Heart left ventricle (tissue), 16 donors: Measurements from ENCODE around the gene IGF2. TPM values are rescaled to one million over a fixed set of nuclear protein-coding genes. Genes with fewer than 3 reads are reported as not detected.

ENCODE experiments used
- ATAC-seq, 4 donors: fragments of 200-7000 bp; cut with Tn5 transposase; one replicate each; pipeline ENCODE4 v1.9.1; 2020 to 2022; ENCODE audit warnings: moderate library complexity in 4 of 4, mild to moderate bottlenecking in 3 of 4, moderate number of reproducible peaks in 1 of 4
- DNase-seq, 5 donors: peaks; one replicate each; pipeline ENCODE4 v3.0.0-alpha.2; 2020
- H3K27ac ChIP-seq, 12 donors: fragments of 200-600 bp; sonication (generic) in 4 of 12; one replicate each; pipeline versions ENCODE4 v1.5.0 to v1.8.0; 2016 to 2022; ENCODE audit warnings: mild to moderate bottlenecking in 2 of 12
- H3K27me3 ChIP-seq, 9 donors: fragments of 200-600 bp; sonication (generic) in 2 of 9; one replicate each; pipeline versions ENCODE4 v1.5.1 to v1.8.0; 2016 to 2022; ENCODE audit warnings: mild to moderate bottlenecking in 3 of 9
- H3K36me3 ChIP-seq, 9 donors: fragments of 200-600 bp; sonication (generic) in 2 of 9; one replicate each; pipeline versions ENCODE4 v1.5.0 to v1.8.0; 2018 to 2022; ENCODE audit warnings: mild to moderate bottlenecking in 2 of 9
- H3K4me1 ChIP-seq, 12 donors: fragments of 200-600 bp; sonication (generic) in 4 of 12; one replicate each; pipeline versions ENCODE4 v1.5.0 to v1.8.0; 2016 to 2022; ENCODE audit warnings: mild to moderate bottlenecking in 3 of 12
- H3K4me3 ChIP-seq, 12 donors: fragments of 200-600 bp; sonication (generic) in 4 of 12; one replicate each; pipeline versions ENCODE4 v1.5.0 to v1.8.0; 2017 to 2022; ENCODE audit warnings: mild to moderate bottlenecking in 9 of 12, moderate library complexity in 4 of 12
- H3K9me3 ChIP-seq, 12 donors: fragments of 200-600 bp; sonication (generic) in 4 of 12; one replicate each; pipeline versions ENCODE4 v1.5.0 to v1.8.0; 2016 to 2022; ENCODE audit warnings: mild to moderate bottlenecking in 1 of 12
- POLR2A ChIP-seq, 2 donors: fragments of 450-650 bp; IDR thresholded peaks; one replicate each; pipeline ENCODE4 v1.6.1; 2017; ENCODE audit warnings: antibody characterized with exemption in 2 of 2, mild to moderate bottlenecking in 2 of 2, moderate library complexity in 2 of 2
- WGBS, 4 donors: extraction: QIAGEN DNeasy Blood & Tissue Kit in 2 of 4; methylation state at CpG; one replicate each; pipeline versions ENCODE4 v1.1.5 to v1.1.7; 2013 to 2018; 5-methylcytosine and 5-hydroxymethylcytosine counted together
- intact Hi-C, 10 donors: fragments of 100-400 bp; cut with DNase I; formaldehyde crosslinking; loops; one replicate each; pipeline versions ENCODE4 v1.11.1 to v1.14.2; 2022
- polyA plus RNA-seq, 2 donors: library from polyadenylated mRNA; stranded (reverse); fragments of 200-250 nt; gene quantifications; one replicate each; pipeline ENCODE4 v1.2.3, GENCODE V29; 2013
- total RNA-seq, 9 donors: library from RNA; depleted of rRNA in 2 of 9; stranded (reverse); fragments of >200 nt in 2 of 9; fragmentation: NEBNext Ultra II Directional in 3 of 9; extraction: Animal tissue kit (Norgen Biotek cat#: 25700) in 3 of 9; gene quantifications; one replicate each; pipeline versions ENCODE4 v1.1.0 to v1.2.4, GENCODE V29; 2016 to 2023
- TF ChIP-seq, protein P1 (sequence below), 12 donors: fragments of 200-600 bp; sonication (generic) in 4 of 12; IDR thresholded peaks; one replicate each; pipeline versions ENCODE4 v1.5.0 to v1.8.0; 2018 to 2022; ENCODE audit warnings: antibody characterized with exemption in 12 of 12, mild to moderate bottlenecking in 5 of 12
- donor health status: ischemic (EF 13 %, LVEDD 7.1; RV severe dilation, severe dysfunction).
- donor health status: healthy with polysubstance abuse.
- donor health status: DM: no; HTN: yes; CAD: no.
- donor health status: DM: no; HTN: no; CAD: no.
- donor health status: ischemic (EF 25% LVEDD 6.9; RV normal size, moderate dysfunction).
- donor health status: ischemic (EF 25% LVEDD 5.7; RV mildly dilated, moderate dysfunction).
- donor health status: healthy.
- donor health status: DM: yes; HTN: yes; CAD: no.
- donor health status: ischemic (EF 35%, LVEDD 5.7; RV mildly dilated, moderate dysfunction).
- donor health status: nonischemic (EF 11% LVEDD 7.7; RV severe dilation, severe dysfunction).
- donor health status: DM: yes; HTN: yes; CAD: no.
- donor health status: PGD.
- donor health status: ischemic (EF 29% LVEDD 5.4; RV normal size, mild dysfunction).
- donor health status: nonischemic (EF 23%, LVEDD 6.1; RV moderate dilation, normal function).

Gene IGF2
- total and polyA plus RNA-seq, 11 donors: 48.9 to 175 (median 99.3) TPM

DNA sequence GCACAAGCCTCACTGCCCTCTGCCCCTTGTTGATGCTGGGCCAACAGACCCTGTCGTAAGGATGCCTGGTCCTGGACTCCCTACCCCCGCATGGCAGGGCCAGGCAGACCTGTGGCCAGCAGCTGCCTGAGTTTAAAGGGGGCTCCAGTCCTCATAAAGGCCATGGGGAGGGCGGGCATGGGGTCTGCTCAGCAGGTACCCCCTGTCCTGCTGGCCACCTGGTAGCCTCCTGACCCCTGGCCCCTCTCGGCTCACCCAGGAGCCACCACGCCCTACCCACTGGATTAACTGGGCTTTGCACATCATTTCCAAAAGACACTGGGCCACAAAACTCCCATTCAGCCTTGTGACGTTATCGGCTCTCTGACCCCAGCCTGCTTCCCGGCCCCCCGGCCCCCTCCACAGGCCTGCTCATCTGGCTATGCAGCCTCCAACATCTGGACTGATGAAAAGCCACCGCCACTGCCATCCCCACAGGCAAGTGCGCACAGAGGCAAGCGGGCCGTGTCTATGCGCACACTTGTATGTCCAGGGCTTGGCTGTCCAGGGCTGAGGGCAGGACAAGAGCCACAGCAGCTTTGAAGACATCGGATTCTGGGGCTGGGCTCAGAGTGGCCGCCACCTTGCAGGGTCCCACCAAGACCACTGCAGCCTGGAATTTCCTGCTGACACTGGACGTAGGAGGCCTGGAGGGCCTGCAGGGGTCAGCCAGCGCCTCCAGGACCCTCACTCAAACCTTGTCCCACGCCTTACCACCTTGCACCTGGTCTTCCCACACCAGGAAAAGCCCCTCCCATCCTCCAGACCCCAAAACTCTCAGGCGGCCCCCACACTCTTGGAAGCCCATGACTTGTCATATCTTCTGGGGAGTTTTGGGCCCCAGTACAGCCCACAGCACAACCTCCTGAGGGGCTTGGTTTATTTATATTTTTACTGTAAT is 48.7 kb downstream of the IGF2 start:
- TF ChIP-seq POLR2A (IDR thresholded peaks at IDR 0.05): no peak
- TF ChIP-seq, protein P1, sequence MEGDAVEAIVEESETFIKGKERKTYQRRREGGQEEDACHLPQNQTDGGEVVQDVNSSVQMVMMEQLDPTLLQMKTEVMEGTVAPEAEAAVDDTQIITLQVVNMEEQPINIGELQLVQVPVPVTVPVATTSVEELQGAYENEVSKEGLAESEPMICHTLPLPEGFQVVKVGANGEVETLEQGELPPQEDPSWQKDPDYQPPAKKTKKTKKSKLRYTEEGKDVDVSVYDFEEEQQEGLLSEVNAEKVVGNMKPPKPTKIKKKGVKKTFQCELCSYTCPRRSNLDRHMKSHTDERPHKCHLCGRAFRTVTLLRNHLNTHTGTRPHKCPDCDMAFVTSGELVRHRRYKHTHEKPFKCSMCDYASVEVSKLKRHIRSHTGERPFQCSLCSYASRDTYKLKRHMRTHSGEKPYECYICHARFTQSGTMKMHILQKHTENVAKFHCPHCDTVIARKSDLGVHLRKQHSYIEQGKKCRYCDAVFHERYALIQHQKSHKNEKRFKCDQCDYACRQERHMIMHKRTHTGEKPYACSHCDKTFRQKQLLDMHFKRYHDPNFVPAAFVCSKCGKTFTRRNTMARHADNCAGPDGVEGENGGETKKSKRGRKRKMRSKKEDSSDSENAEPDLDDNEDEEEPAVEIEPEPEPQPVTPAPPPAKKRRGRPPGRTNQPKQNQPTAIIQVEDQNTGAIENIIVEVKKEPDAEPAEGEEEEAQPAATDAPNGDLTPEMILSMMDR (IDR thresholded peaks at IDR 0.05): no peak
- Histone ChIP-seq H3K27ac (no peak overlapping the region), H3K27me3 (no peaks in the 10 kb centered on the region), H3K4me3 (no peak overlapping the region), H3K36me3 (no peaks in the 10 kb centered on the region), H3K4me1 (peaks cover 0 to 27% (median 8%) of the 10 kb centered on the region in 12 donors), H3K9me3 (no peaks in the 10 kb centered on the region)
- 90 to 94% (median 93%) methylated on average over 12 to 20 of the region's 20 CpGs for WGBS, 4 donors
- intact Hi-C loops: no loop called here
- no peak for ATAC-seq
- DNase-seq: no peak

- H3K27me3 ChIP-seq: no peaks in the 10 kb centered on the region
- TF ChIP-seq POLR2A (IDR thresholded peaks at IDR 0.05): no peak
- TF ChIP-seq, protein P1 (IDR thresholded peaks at IDR 0.05): no peak
- H3K4me1 ChIP-seq: peaks cover 0 to 25% (median 8%) of the 10 kb centered on the region in 12 donors
- H3K36me3 ChIP-seq: no peaks in the 10 kb centered on the region
- H3K9me3 ChIP-seq: peaks cover 0 to 2% (median 0%) of the 10 kb centered on the region in 12 donors
- 75 to 81% (median 79%) methylated on average over 8 to 9 of the region's 9 CpGs for WGBS, 4 donors
- H3K27ac ChIP-seq: no peak overlapping the region
- no peak overlapping the region for H3K4me3 ChIP-seq
- peak in 1 of 5 donors; percentile 11 for DNase-seq
- no peak for ATAC-seq
- intact Hi-C loops: loop anchor here in 1 of 10 donors (5.0 kb wide), 1 partner anchor 33 kb away; no protein-coding TSS in a partner anchor
Observed at GRCh38 chr11:2089536-2090165, 49.5 kb downstream of the IGF2 start.

DNA sequence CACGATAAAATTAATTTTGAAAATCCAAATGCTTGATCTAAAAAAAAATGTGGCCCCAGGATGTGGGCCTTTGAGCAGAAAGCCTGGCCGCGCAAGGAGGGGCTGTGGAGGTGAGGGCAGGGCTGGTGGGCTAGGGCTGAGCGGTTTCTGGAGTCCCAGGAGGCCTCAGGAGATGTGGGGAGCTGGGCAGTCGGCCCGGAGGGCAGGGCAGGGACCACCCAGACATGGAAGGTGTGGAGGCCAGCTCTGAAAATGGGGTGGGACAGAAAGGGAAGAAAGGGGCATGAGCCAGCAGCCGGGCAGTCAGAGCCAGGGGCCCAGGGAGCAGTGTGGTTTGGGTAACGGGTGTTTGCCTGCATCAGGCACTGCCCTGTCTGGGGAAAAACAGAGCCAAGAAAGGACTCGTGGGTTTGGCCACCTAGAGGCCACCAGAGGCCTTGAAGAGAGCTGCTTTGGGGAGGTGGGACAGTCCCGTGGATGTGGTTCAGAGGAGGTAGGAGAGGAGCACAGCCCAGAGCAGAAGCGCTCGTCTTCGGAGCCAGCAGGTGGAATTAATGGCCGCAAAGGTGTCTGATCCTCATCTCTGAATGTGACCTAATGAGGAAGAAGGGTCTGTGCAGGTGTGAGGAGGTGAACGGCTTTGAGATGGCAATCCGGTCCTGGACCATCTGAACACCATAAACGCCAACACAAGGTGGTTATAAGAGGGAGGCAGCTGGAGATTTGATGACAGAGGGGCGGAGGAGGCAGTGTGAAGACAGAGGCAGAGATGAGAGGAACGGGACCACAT is 50.2 kb downstream of the IGF2 start:
- H3K27me3 ChIP-seq: no peaks in the 10 kb centered on the region
- H3K9me3 ChIP-seq: peaks cover 0 to 9% (median 0%) of the 10 kb centered on the region in 12 donors
- no peaks in the 10 kb centered on the region for H3K36me3 ChIP-seq
- H3K4me3 ChIP-seq: no peak overlapping the region
- intact Hi-C loops: loop anchor here in 1 of 10 donors (5.0 kb wide), 1 partner anchor 33 kb away; no protein-coding TSS in a partner anchor
- peaks cover 0 to 18% (median 3%) of the 10 kb centered on the region in 12 donors for H3K4me1 ChIP-seq
- TF ChIP-seq POLR2A (IDR thresholded peaks at IDR 0.05): no peak
- TF ChIP-seq, protein P1 (IDR thresholded peaks at IDR 0.05): no peak
- DNase-seq (peak in 1 of 5 donors; percentile 5), ATAC-seq (no peak)
- no peak overlapping the region for H3K27ac ChIP-seq
- WGBS, 4 donors: 83 to 89% (median 84%) methylated on average over 19 of the region's 19 CpGs
